ENCODE measurements around the gene IZUMO4. TPM values are rescaled to one million over a fixed set of nuclear protein-coding genes. Genes with fewer than 3 reads are reported as not detected.

The IZUMO4 gene
- total RNA-seq, 4 donors from 2014 or later: 0.25 to 8.8 (median 4.3) TPM

DNA sequence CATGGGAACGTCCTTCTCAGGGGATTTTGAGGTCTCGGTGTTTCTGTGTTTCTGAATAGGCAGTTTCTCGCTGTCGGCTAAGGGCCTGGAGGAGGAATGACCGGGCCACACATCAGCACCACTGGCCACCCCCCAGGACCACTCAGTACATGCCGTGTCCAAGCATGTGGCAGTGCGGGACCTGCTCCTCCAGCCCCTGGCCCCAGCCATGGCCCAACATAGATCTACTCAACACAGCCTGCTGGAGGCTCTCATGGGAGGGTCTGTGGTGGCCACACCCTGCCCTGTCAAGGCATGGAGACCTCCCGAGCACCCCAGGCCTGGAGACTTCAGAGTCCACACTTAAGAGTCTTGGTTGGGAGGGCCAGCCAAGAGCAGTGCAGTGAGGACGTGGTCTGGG lies 17.5 kb downstream of the IZUMO4 start:
- H3K4me3 ChIP-seq (ENCODE audit: low read depth, poor library complexity, severe bottlenecking): no peak overlapping the region
- no peak for DNase-seq (ENCODE audit: low spot score in 2 of 2)
- TF ChIP-seq, protein P1, sequence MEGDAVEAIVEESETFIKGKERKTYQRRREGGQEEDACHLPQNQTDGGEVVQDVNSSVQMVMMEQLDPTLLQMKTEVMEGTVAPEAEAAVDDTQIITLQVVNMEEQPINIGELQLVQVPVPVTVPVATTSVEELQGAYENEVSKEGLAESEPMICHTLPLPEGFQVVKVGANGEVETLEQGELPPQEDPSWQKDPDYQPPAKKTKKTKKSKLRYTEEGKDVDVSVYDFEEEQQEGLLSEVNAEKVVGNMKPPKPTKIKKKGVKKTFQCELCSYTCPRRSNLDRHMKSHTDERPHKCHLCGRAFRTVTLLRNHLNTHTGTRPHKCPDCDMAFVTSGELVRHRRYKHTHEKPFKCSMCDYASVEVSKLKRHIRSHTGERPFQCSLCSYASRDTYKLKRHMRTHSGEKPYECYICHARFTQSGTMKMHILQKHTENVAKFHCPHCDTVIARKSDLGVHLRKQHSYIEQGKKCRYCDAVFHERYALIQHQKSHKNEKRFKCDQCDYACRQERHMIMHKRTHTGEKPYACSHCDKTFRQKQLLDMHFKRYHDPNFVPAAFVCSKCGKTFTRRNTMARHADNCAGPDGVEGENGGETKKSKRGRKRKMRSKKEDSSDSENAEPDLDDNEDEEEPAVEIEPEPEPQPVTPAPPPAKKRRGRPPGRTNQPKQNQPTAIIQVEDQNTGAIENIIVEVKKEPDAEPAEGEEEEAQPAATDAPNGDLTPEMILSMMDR (IDR thresholded peaks at IDR 0.05): no peak
- 92 to 95% methylated on average over 7 to 8 of the region's 9 CpGs for WGBS, 2 donors
- intact Hi-C loops (cut with DNase I; ENCODE audit: low total_unique reads): no loop called here

DNA sequence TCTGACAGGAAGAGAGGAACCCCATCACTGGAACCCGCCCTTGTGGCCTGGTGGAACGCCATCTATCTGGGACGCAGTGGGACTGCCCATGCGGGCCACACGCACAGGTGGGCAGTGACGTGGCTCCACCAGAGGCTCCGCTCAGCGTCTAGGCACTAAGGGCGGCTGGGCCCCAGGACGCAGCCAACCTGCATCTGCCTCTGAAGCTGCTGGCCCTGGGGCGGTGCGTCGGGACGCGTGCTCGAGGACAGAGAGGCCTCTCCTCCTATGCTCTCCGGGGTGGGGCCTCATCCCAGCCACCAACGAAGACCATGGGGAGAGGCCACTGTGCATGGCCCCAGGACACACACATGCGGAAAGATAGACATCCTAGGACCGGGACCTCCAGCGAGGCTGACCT lies 18.1 kb downstream of the IZUMO4 start:
- intact Hi-C loops (cut with DNase I; ENCODE audit: low total_unique reads): no loop called here
- H3K4me3 ChIP-seq (ENCODE audit: low read depth, poor library complexity, severe bottlenecking): no peak overlapping the region
- 90 to 92% methylated on average over 5 to 21 of the region's 21 CpGs for WGBS, 2 donors
- DNase-seq (ENCODE audit: low spot score in 2 of 2): no peak
- no peak for TF ChIP-seq POLR2A (IDR thresholded peaks at IDR 0.05)
- TF ChIP-seq, protein P1 (IDR thresholded peaks at IDR 0.05): no peak

DNA sequence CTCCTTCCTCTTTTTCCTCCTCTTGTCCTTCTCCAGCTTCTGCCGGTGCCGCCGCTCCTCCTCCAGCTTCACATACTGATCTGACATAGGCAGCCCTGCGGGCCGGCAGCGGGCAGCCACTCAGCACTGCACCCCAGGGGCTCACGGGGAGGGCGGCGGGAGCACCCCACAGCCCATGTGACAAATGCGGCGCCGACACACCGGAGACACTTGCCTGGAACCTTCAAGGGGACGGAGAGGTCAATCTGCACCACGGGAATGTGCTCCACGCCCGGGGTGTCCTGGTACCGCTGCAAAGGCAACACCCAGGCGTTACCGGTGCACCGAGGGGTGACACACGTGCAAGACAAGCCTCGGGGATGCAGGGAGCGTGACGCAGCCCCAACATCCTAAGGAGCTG lies 18.6 kb downstream of the IZUMO4 start:
- intact Hi-C loops (cut with DNase I; ENCODE audit: low total_unique reads): no loop called here
- WGBS, 2 donors: 90% methylated on average over 21 to 25 of the region's 25 CpGs
- no peak for TF ChIP-seq POLR2A (IDR thresholded peaks at IDR 0.05)
- TF ChIP-seq, protein P1 (IDR thresholded peaks at IDR 0.05): no peak
- no peak for DNase-seq (ENCODE audit: low spot score in 2 of 2)
- H3K4me3 ChIP-seq (ENCODE audit: low read depth, poor library complexity, severe bottlenecking): no peak overlapping the region

DNA sequence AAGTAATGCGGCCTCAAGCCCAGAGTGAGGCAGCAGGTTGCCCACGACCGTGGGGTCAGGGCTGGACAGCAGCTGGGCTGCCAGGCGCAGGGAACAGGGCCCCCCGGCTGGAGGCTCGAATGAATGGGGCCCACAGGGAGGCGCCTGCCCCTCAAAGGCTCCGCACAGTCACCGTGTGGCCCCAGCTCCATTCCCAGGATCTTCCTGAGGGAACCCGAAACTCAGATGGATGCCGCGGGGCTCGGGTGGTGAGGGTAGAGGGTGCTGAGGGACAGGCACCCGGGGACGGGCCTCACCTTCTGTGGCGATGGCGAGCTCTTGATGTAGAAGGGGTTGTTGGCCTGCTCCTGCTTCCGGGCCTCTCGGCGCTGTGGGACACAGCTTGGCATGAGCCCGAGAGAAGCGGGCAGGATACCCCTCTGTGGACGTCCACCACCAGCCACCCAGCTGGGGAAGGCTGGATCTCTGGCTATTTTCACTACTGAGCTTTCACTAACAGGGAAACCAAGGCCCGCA lies 19.3 kb downstream of the IZUMO4 start:
- intact Hi-C loops (cut with DNase I; ENCODE audit: low total_unique reads): no loop called here
- TF ChIP-seq, protein P1 (IDR thresholded peaks at IDR 0.05): no peak
- TF ChIP-seq POLR2A (IDR thresholded peaks at IDR 0.05): no peak
- WGBS, 2 donors: 96 to 98% methylated on average over 22 to 24 of the region's 24 CpGs
- no peak overlapping the region for H3K4me3 ChIP-seq (ENCODE audit: low read depth, poor library complexity, severe bottlenecking)
- DNase-seq (ENCODE audit: low spot score in 2 of 2): no peak

DNA sequence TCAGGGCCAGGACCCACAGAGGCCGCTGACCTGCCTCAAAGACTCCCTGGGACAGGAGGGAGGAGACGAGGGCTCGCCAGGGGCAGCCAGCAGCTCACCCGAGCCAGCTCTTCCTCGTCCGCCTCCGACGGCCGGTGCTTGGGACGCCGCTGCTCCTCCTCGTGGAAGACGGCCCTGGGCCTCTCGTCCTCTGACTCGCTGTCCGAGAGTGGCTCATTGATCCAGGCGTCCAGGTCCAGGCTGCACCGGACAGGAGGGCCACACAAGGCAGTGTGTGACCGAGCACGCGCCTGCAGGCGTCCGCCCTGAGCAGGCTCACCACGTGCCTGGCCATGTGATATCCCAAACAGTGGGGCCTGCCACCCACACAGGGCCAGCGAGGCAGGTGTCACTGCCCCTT lies 19.8 kb downstream of the IZUMO4 start:
- 93 to 96% methylated on average over 23 to 25 of the region's 25 CpGs for WGBS, 2 donors
- no peak for DNase-seq (ENCODE audit: low spot score in 2 of 2)
- no peak overlapping the region for H3K4me3 ChIP-seq (ENCODE audit: low read depth, poor library complexity, severe bottlenecking)
- TF ChIP-seq, protein P1 (IDR thresholded peaks at IDR 0.05): no peak
- TF ChIP-seq POLR2A (IDR thresholded peaks at IDR 0.05): no peak
- intact Hi-C loops (cut with DNase I; ENCODE audit: low total_unique reads): no loop called here
